ENCODE measurements around the gene ARHGAP6. TPM values are rescaled to one million over a fixed set of nuclear protein-coding genes. Genes with fewer than 3 reads are reported as not detected.

ARHGAP6 gene
- total RNA-seq, 1 experiment from 2014 or later: 0.10 TPM

- Histone ChIP-seq H4K20me1 (ENCODE audit: insufficient read depth) (no peaks in the 10 kb centered on the region), H3K27me3 (ENCODE audit: insufficient read depth, low read length) (no peaks in the 10 kb centered on the region), H3K4me1 (ENCODE audit: control insufficient read depth in 1 of 2, insufficient read depth in 2 of 2, low read length in 2 of 2) (no peaks in the 10 kb centered on the region), H3K4me3 (replicated peaks in 1 of 2; ENCODE audit: low read depth in 1 of 2, low read length in 2 of 2) (no peak overlapping the region), H3K9me3 (ENCODE audit: control insufficient read depth in 1 of 2, insufficient read depth in 1 of 2, low read depth in 1 of 2, low read length in 2 of 2) (no peaks in the 10 kb centered on the region), H2AFZ (ENCODE audit: low read depth, low read length, poor library complexity, severe bottlenecking) (no peak overlapping the region), H3K4me2 (ENCODE audit: low read length) (no peak overlapping the region), H3K9me2 (ENCODE audit: insufficient read depth) (no peaks in the 10 kb centered on the region), H3K9ac (ENCODE audit: low read length) (no peak overlapping the region), H3K36me3 (ENCODE audit: control insufficient read depth in 1 of 2, insufficient read depth in 2 of 2, low read length in 2 of 2) (no peaks in the 10 kb centered on the region), H3K79me2 (ENCODE audit: insufficient read depth, low read length) (no peaks in the 10 kb centered on the region), H3K27ac (ENCODE audit: low read depth, low read length) (no peak overlapping the region)
- TF ChIP-seq POLR2AphosphoS5 (IDR thresholded peaks at IDR 0.05; ENCODE audit: low read depth, low read length) (no peak), ZBTB33 (IDR thresholded peaks at IDR 0.05; ENCODE audit: extremely low read depth, insufficient replicate concordance, low read length) (no peak), POLR2A (IDR thresholded peaks at IDR 0.05; ENCODE audit: borderline replicate concordance, extremely low read depth, insufficient read depth, insufficient read length) (no peak)
- DNase-seq (ENCODE audit: low read depth, low spot score): no peak
- ChIA-PET POLR2A (no interaction called here), CTCF (no interaction called here), RAD21 (ENCODE audit: low non-redundant PET in 1 of 2, low total read pairs in 2 of 2, uncharacterized antibody in 2 of 2, unreplicated experiment in 2 of 2) (no interaction called here)
- ATAC-seq: no peak
- no TSS peak for BruUV-seq (replicated peaks)
- intact Hi-C loops (cut with micrococcal nuclease): no loop called here
Observed at GRCh38 chrX:11197671-11198070, 468.0 kb downstream of the ARHGAP6 start.

- no TSS peak for BruUV-seq (replicated peaks)
- H3K27ac ChIP-seq (ENCODE audit: low read depth, low read length): no peak overlapping the region
- no peak overlapping the region for H3K4me2 ChIP-seq (ENCODE audit: low read length)
- TF ChIP-seq CEBPB (IDR thresholded peaks at IDR 0.05; ENCODE audit: low read depth) (no peak), ELF1 (IDR thresholded peaks at IDR 0.05; ENCODE audit: borderline replicate concordance, low read depth) (no peak), EZH2phosphoT487 (IDR thresholded peaks at IDR 0.05; ENCODE audit: borderline replicate concordance) (no peak), POLR2AphosphoS5 (IDR thresholded peaks at IDR 0.05; ENCODE audit: low read depth, low read length) (no peak), FOSL1 (IDR thresholded peaks at IDR 0.05; ENCODE audit: low read depth) (no peak), CBX3 (IDR thresholded peaks at IDR 0.05; ENCODE audit: low read depth) (no peak), ZNF274 (IDR thresholded peaks at IDR 0.05; ENCODE audit: low read depth, low read length) (no peak), SIN3A (IDR thresholded peaks at IDR 0.05; ENCODE audit: low read depth) (no peak), SRF (IDR thresholded peaks at IDR 0.05; ENCODE audit: low read depth) (no peak), POLR2A (IDR thresholded peaks at IDR 0.05; ENCODE audit: borderline replicate concordance, extremely low read depth, insufficient read depth, insufficient read length) (no peak), REST (IDR thresholded peaks at IDR 0.05; ENCODE audit: low read depth) (no peak), JUND (IDR thresholded peaks at IDR 0.05) (no peak), EGR1 (IDR thresholded peaks at IDR 0.05; ENCODE audit: low read depth) (no peak), RAD21 (IDR thresholded peaks at IDR 0.05; ENCODE audit: low read depth) (no peak), ZFX (IDR thresholded peaks at IDR 0.05) (no peak)
- TF ChIP-seq, protein P1, sequence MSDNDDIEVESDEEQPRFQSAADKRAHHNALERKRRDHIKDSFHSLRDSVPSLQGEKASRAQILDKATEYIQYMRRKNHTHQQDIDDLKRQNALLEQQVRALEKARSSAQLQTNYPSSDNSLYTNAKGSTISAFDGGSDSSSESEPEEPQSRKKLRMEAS (IDR thresholded peaks at IDR 0.05): no peak
- TF ChIP-seq, protein P2, sequence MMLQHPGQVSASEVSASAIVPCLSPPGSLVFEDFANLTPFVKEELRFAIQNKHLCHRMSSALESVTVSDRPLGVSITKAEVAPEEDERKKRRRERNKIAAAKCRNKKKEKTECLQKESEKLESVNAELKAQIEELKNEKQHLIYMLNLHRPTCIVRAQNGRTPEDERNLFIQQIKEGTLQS (IDR thresholded peaks at IDR 0.05): no peak
Observed at GRCh38 chrX:11196476-11196875, 469.2 kb downstream of the ARHGAP6 start.

More at GRCh38 chrX:11196476-11196875, 469.2 kb downstream of the ARHGAP6 start:
- H3K27me3 ChIP-seq (ENCODE audit: insufficient read depth, low read length): no peaks in the 10 kb centered on the region
- H3K9ac ChIP-seq (ENCODE audit: low read length): no peak overlapping the region
- CTCF ChIA-PET: no interaction called here
- RAD21 ChIA-PET (ENCODE audit: low non-redundant PET in 1 of 2, low total read pairs in 2 of 2, uncharacterized antibody in 2 of 2, unreplicated experiment in 2 of 2): no interaction called here
- no peak overlapping the region for H2AFZ ChIP-seq (ENCODE audit: low read depth, low read length, poor library complexity, severe bottlenecking)
- no peaks in the 10 kb centered on the region for H3K79me2 ChIP-seq (ENCODE audit: insufficient read depth, low read length)
- no peaks in the 10 kb centered on the region for H4K20me1 ChIP-seq (ENCODE audit: insufficient read depth)
- intact Hi-C loops (cut with micrococcal nuclease): no loop called here
- no peak for DNase-seq (ENCODE audit: low read depth, low spot score)
- POLR2A ChIA-PET: no interaction called here
- no peaks in the 10 kb centered on the region for H3K9me3 ChIP-seq (ENCODE audit: control insufficient read depth in 1 of 2, insufficient read depth in 1 of 2, low read depth in 1 of 2, low read length in 2 of 2)
- no peak for ATAC-seq
- H3K36me3 ChIP-seq (ENCODE audit: control insufficient read depth in 1 of 2, insufficient read depth in 2 of 2, low read length in 2 of 2): no peaks in the 10 kb centered on the region
- H3K4me3 ChIP-seq (replicated peaks in 1 of 2; ENCODE audit: low read depth in 1 of 2, low read length in 2 of 2): no peak overlapping the region
- no peaks in the 10 kb centered on the region for H3K4me1 ChIP-seq (ENCODE audit: control insufficient read depth in 1 of 2, insufficient read depth in 2 of 2, low read length in 2 of 2)
- no peaks in the 10 kb centered on the region for H3K9me2 ChIP-seq (ENCODE audit: insufficient read depth)

Measured in HCT116 (cell line).